ENCODE data around the gene PGD.

- TF ChIP-seq CTCF (IDR thresholded peaks at IDR 0.05; ENCODE audit: borderline replicate concordance, extremely low read depth, low read length, poor library complexity, severe bottlenecking) (no peak), EZH2 (IDR thresholded peaks at IDR 0.05; ENCODE audit: borderline replicate concordance, low read depth, low read length, severe bottlenecking) (no peak)
Measured at GRCh38 chr1:10450836-10451235, 52.0 kb downstream of the PGD start.
